ENCODE measurements around the gene PTPRJ.
"Not testable (repeated sequence)": the region's sequence is repeated elsewhere in the genome, so short reads cannot be mapped to it uniquely, and the experiment has no call there.

PTPRJ gene

DNA sequence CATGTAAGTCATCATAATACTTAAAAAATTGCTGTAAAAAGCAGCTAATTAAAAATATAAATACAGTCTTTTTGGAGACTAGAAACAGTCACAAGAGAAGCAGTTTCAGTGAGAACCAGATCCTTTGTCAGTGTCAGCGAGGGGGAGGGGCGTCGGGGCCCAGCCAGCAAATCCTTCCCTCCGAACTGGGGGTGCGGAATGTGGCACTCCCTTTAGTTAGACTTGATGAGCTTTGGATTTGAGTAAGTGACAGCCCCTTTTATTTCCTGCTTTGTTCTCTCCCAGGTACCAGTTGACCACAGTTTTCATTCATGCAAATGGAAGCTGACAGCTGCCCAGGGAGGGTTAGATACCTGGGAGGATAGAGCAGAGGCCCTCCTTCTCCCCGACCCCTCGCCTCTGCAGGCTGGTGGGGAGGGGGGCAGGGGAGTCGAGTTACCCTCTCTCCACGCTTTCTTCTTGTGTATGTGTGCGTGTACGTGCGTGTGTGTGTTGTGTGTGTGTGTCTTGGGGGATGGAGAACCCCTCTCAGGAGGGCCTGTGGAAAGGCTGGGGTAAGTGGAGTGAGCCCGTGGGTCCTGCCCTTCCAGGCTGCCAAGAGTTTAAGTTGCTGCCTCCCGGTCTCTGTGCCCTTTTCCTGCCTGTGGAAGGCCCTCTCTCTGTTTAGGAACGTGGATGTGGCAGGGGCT, 38.3 kb downstream of the PTPRJ start:
- no peak for DNase-seq (ENCODE audit: low read depth)

DNA sequence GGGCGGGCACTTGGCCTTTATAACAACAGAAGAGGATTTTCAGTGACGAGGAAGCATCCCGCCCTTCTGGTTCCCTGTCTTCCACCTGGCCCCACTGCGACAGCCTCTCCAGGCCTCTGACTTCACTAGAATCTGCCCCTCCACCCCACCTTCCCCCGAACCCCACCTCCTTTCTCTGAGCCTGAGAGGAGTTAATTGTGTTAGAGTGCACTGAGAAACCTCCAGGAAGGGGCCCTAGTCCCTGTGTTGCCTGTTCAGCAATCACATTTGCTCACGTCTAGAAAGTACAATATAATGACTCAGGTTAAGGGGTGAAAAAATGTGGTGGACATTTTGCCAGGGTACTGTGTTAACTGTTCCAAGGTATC, 38.8 kb downstream of the PTPRJ start:
- no peak for DNase-seq (ENCODE audit: low read depth)

DNA sequence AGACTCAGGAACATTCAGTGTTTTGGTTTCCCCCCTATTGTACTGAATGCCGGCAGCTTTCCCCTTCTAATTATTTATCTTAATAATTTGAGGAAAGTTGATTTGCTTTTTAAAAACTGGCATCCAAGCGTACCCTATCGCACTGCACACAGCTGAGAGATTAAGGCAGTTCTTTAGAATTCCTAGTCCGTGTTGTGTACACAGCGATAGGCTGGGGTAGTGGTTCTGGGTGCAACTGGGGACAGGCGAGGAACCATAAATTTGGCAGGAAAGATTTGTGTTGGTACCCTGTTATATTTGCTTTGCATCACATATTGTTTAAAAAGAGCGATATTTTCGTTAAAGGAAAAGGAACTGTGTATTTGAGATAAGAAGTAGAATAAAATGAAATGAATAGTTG, 39.2 kb downstream of the PTPRJ start:
- DNase-seq (ENCODE audit: low read depth) = no peak

DNA sequence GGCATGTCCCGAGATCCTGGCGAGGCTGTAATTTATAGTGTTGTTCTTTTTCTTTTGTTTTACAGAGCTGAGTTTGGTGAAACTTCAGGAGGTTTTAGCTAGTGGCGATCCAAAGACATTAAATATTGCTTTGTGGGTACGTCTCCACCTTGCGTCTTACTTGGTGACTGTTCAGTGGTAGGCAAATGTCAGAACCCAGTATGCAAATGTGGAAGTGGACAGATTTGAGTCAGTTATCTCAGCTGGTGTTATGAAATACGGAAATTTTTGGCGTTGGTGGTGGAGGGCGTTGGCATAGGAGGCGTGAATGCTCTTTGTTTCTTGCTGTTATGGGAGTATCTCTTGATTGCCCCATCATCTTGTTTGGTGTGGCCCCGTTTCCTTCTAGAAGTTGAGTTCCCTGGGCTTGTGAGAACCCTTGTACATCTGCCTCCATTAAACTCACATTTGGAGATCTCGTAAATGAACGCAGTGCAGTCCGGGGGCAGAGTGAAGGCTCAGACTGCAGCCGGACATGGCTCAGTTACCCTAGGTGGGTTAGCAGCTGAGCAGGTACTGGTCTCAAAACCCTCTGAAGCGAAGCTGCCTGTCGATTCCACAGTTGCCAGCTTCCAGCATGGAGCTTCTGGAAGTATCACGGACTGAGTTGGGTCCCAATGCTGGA, 39.9 kb downstream of the PTPRJ start:
- DNase-seq (ENCODE audit: low read depth) = no peak

DNA sequence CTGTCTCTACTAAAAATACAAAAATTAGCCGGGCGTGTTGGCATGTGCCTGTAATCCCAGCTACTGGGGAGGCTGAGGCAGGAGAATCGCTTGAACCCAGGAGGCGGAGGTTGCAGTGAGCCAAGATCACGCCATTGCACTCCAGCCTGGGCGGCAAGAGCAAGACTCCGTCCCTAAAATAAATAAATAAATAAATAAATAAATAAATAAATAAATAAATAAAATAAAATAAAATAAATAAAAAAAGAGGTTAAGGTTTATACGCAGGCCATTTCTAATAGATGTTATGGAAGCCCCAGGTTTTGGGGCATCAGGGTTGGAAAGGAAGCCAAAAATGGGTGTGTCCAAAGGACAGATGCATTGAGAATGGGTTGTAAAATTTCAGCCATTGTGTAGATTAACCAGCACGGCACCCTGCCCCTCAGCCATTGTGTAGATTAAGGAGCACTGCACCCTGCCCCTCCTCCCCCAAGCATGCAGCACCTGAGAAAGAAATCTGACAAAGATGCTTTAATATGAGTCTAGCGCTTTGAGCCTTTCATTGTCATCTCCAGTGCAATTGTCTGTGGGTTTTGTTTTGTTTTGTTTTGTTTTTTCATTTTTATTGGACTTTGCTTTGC, 41.0 kb downstream of the PTPRJ start:
- DNase-seq (ENCODE audit: low read depth) = not testable (repeated sequence)

DNA sequence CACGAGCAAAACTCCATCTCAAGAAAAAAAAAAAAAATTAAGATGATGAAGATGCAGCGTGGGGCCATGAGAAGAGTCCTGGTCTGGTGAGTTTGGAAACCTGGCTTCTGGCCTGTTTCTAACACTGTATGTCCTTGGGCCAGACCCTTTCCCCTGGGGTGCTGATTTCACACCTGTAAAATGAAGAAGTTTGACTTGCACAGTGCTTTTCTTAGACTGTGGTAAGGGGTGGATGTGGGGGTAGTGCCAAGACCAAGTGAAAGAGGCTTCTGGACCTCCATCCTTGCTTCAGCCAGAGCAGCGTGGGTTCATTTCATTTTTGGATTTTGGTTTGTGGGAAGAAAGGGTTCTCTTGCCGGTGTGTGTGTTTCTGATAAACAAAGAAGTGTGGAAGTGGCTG, 42.1 kb downstream of the PTPRJ start:
- no peak for DNase-seq (ENCODE audit: low read depth)

DNA sequence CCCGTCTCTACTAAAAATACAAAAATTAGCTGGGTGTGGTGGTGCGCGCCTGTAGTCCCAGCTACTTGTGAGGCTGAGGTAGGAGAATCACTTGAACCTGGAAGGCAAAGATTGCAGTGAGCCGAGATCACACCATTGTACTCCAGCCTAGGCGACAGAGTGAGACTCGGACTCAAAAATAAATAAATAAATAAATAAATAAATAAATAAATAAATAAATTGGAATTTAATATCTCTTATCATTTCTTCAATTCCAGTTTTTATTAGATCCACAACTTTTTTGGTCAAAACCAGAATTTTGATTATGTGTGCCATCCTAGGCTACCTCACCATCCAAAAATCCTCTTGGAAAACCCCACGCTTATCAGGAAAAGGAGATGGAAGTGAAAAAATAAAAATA, 43.2 kb downstream of the PTPRJ start:
- not testable (repeated sequence) for DNase-seq (ENCODE audit: low read depth)

DNA sequence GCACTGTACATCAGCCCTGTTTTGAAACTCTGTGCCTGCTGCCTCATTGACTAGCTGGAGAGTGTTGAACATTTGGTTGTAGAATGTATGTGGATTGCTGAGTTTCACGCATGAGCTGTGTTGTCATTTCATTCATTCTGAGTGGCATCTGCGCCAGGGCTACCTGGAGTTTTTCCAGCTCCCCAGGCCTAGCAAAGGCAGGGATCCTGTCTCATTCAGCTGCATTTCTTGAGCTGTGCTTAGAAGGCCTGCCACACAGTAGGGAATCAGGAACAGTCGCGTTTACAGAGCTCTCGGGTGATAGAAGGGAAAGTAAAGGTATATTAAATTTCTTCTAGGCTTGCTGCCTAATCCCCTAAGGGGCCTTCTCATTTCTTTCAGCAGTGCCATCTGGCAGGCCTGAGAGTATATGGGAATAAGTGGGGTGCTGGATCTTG, 44.3 kb downstream of the PTPRJ start:
- DNase-seq (ENCODE audit: low read depth) = no peak

DNA sequence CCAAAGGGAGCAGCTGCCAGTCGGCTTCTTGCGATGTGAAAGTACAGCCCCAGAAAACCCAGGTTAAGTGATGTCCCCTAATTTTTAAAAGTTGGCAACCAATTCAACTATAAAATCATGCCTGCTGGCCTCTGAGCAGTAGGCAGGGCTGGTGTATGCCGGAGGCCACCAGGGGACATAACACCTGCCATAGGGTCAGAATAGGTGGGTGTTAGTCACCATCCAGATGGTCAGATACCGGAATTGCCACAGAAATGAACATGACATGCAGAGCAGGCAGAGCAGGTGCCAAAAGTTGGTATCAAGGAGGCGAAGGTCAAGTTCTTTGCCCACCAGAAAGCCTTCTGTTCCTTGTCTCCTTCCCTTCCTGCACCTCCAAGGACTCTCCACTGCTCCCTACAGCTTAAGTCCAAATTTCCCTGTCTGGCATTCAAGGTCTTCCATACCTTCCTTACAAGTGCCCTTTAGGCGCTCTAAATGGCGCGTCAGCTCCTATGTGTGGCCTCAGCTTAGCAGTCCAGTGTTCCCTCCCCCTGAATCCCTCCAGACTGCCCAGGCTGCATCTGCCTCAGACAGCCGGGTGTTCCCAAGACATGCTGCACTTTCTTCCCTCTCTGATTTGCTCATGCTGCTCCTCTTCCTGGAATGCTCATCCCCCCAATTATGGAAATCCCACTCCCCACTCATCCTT, 45.1 kb downstream of the PTPRJ start:
- DNase-seq (ENCODE audit: low read depth) = no peak

DNA sequence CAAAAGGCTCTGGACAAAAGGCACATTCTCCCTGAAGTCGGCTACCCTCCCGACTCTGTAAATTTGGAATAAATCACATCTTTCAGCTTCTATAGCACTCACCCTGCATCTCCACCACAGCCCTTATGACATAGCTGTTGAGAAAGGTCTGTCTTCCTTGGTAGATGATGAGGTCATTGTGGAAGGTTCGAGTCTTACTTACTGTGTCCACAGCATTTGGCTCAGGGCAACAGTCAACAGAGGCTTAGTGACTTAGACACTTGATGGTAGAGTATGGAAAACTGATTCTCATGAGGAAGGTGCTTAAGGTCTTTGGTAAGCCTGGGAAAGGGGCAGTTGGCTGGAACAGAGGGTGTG, 45.6 kb downstream of the PTPRJ start:
- DNase-seq (ENCODE audit: low read depth) = no peak

DNA sequence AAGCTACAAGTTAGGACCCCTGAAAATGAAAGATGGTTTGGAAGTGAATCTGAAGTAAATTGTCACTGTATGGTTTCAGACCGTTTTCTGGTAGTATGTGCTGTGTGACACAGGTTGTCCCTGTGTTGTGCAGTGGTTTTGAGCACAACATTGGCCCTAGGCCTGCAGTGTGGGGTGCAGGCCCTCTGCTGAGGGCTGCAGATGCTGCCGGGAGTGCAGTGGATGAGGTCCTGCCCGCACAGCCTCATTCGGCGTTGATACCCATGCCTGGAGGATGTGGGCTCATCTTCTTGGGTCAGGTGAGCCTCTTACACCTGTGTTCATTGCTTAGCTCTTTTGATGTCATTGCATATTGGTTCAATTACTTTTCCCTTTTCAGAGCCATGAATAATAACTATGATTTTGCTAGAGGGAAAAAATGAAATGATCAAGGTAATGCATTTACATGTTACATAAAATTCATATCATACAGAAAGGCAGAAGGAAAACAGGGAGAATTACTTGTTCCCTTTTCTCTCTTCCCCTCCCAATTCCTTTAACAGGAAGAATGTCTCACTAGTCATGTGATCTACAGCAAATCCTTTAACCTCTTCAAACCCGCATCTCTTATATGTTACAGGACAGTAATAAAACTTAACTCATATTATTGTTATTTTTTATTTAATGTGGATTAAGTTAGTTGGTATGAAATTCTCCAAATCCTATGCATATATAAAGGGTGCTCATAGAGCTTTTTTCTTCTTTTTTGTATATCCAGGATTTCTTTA, 48.7 kb downstream of the PTPRJ start:
- no peak for DNase-seq (ENCODE audit: low read depth)

DNA sequence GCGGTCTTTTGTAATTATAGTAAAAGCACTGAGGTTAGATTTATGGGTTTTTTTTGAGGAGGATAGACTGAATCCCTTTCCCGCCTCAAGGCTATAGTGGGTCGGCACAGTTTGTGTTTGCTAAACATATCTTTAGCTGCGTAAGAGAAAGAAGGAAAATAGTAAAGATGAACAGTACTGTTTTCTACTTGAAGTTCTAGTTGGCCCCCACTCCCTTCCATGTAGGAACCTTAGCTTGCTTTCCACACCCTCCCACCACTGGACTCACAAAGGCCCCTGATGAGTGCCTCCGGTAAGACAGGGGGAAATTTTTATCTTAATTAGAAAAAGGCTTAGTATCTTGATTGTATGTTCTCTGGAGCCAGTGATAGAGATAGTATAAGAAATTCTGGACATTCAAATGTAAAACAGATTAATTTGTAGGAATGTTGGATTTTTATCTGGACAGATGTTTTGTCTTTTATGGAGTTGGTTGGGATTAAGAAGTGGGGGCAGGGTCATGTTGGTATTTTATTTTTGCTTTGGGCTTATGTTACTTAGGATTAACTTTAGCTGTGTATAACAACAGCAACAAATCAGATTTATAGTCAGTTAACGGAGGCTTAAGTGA, 49.4 kb downstream of the PTPRJ start:
- no peak for DNase-seq (ENCODE audit: low read depth)

DNA sequence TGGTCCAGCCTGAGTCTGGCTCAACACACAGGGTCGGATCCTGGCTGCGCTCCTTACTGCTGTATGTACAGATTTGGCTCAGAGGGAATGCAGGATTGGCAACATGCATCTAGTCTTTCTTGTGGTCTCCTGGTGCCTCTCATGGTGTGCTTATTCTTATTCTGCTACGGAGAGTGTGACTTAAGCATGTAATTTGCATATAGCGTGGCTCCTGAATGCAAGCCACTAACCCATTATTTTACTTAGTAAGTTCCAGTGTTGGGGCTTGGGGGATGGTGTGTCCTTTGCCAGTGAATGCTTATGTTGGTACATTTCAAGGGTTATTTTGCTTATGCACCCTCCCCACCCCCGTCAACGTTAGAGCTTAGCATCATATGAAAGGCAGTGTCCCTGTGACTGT, 51.2 kb downstream of the PTPRJ start:
- no peak for DNase-seq (ENCODE audit: low read depth)

DNA sequence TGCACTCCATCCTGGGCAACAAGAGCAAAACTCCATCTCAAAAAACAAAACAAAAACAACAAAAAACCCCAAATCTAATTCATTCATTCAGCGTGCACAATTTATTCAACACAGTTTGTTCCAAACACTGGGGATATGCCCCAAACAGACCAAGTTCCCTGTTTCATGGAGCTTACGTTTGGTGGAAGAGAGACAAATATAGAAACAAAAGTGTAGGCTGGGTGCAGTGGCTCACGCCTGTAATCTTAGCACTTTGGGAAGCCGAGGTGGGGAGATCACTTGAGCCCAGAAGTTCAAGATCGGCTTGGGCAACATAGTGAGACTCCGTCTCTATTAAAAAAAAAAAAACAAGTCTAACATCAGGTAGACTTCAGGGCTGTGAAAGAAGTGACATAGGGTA, 52.4 kb downstream of the PTPRJ start:
- DNase-seq (ENCODE audit: low read depth) = no peak

DNA sequence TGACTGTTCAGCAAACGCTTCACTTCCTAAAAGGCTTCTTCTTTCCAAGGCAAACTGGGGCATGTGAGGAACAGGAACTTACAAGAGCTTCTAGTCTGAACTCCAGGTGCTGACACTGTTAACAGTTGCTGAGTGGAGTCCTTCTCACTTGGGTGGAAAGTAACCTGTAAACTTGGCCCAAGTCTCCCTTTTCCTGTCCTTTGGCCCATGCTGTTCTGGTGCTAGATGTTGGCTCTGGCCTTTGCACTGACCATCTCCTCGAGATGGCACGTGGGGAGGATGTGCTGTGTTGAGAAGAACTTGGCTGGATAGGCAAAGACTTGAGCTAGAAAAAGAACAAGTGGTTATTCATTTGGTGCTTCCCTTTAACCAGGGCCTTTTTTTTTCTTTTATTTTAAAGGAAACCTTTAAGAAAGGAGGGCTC, 53.6 kb downstream of the PTPRJ start:
- DNase-seq (ENCODE audit: low read depth) = no peak

DNA sequence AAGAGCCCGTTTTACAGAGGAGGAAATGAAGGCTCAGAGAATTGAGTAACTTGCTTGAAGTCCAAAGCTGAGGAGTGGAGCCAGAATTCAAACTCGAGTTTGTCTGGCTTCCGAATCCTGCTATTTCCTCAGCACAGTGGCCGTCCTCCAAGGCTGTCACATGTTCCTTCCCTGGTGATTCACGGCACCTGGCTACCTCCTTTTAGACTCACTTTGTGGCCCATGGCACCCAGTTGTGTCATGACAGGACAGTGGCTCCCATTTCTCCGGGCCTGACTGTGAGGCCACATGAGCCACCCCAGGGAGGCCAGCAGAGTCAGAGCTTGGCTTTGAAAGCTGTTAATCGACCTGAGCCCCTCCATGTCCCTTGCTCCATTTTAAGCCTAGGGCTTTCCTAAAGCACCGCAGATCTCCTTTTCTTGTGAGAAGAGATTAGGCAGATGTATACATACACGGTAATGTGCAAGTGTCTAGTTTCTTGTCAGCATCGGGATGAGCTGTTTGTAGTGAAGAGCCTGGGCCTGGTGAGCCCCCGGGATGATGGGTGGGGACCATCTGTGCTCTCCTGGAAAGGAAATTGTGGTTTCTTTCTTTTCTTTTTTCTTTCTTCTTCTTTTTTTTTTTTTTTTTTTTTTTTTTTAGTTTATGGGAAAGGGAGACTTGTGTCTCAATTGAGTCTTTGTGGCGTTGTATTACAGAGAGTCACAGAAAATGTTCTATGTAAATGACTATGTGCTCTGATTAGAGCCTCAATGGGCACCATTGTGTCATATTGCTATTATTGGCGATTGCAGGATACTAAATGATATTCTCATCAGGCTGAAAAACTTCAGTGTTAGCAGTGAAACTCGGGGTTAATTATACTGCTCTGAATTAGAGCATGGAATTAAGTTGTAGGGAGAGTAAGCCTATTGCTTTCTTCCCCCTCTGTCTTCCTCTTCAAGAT, 54.8 kb downstream of the PTPRJ start:
- DNase-seq (ENCODE audit: low read depth) = no peak

DNA sequence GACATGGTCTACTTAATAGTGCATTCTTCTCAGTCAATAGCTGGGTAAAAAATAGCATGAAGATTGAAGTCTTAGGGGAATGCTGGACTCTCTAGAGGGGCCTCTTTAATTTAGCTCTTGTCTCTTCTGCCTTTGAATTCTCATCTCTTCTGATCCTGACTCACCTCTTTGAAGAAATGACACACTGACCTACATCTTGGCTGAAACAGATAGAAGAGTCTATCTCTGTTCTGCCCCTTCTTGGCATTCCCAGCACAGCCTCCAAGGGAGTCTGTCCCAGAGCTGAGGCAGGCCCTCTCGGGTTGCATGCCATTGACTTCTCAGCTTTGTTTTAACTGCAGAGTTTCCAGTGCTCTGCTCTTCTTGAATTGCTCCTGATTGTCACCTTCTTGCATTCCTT, 55.7 kb downstream of the PTPRJ start:
- DNase-seq (ENCODE audit: low read depth) = no peak

DNA sequence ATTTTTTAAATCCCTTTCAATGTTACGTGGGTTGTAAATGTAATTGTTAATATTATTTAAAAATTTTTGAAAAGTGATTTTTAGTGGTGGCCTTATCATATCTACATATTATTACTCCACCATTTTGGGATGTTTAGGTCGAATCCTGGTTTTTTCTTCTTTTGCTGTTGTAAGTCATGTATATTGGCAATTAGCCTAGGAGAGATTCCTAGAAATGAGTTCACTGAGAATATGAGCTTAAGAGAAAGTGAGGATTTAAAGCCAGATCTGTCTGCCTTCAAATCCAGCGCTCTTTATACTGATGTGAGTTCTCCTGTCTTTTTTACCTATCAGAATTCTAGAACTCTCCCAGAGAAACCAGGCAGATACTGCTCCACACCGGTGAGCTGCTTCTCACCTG, 56.1 kb downstream of the PTPRJ start:
- no peak for DNase-seq (ENCODE audit: low read depth)

DNA sequence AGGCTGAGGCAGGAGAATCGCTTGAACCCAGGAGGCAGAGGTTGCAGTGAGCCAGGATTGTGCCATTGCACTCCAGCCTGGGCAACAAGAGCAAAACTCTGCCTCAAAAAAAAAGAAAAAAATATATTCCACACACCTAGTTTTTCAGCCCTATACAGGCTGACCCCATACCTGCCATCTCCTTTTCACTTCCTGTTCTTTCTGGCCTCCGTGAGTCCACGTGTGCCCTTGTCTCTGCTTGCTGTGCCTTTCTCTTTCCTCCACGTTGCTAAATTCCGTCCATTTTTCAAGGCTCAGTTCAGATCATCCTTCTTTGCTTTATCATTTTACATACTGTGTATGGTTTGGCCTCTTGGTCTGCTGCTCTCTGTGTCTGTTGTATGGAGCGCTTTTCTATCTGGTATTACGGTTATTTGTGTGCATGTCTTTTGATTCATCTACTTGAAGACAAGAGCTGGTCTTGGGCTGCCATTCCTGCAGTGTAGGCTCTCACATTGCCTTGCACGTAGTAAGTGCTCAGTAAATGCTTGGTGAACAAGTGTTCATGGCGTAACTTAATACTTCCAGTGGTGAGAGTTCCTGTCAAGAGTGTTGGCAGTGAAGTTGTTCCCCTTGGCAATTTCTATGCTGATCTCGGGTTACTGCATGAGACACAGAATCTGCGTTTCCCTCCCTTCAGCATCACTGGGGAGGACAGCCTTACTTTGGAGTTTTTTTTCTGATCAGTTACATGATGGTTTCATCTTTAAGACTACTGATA, 57.5 kb downstream of the PTPRJ start:
- no peak for DNase-seq (ENCODE audit: low read depth)

DNA sequence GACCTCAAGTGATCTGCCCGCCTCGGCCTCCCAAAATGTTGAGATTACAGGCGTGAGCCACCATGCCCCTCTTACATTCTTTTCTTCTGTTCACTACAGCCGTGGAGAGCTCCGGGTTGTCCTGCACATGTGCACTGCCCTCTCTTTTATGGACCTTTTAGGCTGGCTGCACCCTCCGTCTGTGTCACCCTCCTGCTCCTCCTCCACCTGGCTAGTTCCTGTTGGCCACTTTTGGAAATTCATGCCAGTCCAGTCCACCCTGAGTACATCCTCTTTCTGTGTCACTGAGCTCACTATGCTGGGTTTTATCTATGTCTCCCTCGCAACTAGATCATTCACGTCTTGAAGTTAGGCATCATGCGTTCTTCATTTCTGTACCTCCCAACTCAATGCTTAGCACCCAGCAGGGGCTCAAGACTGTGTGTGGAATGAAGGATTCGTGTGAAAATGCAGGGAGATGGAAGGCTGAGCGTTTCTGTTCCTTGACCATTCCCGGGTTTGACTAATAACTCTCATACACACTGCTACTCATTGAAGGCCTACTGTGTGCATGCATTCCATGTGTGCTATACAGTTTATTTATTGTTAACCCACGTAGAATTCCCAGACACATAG, 60.6 kb downstream of the PTPRJ start:
- no peak for DNase-seq (ENCODE audit: low read depth)
